ENCODE measurements around the gene PYGM.

The PYGM gene

GRCh38 chr11:64759131-64759721 is 548 bp downstream of the PYGM start:
- Histone ChIP-seq H3K27ac (replicated peaks) (no peak overlapping the region), H3K4me3 (replicated peaks; ENCODE audit: insufficient read depth, low read length) (no peak overlapping the region)
- no peak for TF ChIP-seq GABPA (IDR thresholded peaks at IDR 0.05; ENCODE audit: low read depth)
- TF ChIP-seq REST (IDR thresholded peaks at IDR 0.05; ENCODE audit: insufficient replicate concordance, low read depth): no peak
- no peak for TF ChIP-seq SPI1 (IDR thresholded peaks at IDR 0.05; ENCODE audit: borderline replicate concordance, low read depth)
- no peak for TF ChIP-seq CTCF (IDR thresholded peaks at IDR 0.05; ENCODE audit: insufficient read depth, low read length)
- TF ChIP-seq POLR2AphosphoS5 (IDR thresholded peaks at IDR 0.05; ENCODE audit: low read depth): no peak; the same call in 1 of the 2 replicates

GRCh38 chr11:64758330-64759079 is 1.3 kb downstream of the PYGM start:
- DNase-seq (ENCODE audit: low read depth in 1 of 2, low spot score in 1 of 2): no peak
- H3K4me3 ChIP-seq (replicated peaks; ENCODE audit: insufficient read depth, low read length): no peak overlapping the region
- no peaks in the 10 kb centered on the region for H3K27me3 ChIP-seq (ENCODE audit: insufficient read depth, poor library complexity, severe bottlenecking)
- TF ChIP-seq SPI1 (IDR thresholded peaks at IDR 0.05; ENCODE audit: borderline replicate concordance, low read depth) (no peak), CTCF (IDR thresholded peaks at IDR 0.05; ENCODE audit: insufficient read depth, low read length) (no peak), REST (IDR thresholded peaks at IDR 0.05; ENCODE audit: insufficient replicate concordance, low read depth) (no peak), POLR2AphosphoS5 (IDR thresholded peaks at IDR 0.05; ENCODE audit: low read depth) (no peak), GABPA (IDR thresholded peaks at IDR 0.05; ENCODE audit: low read depth) (no peak)
- no peak overlapping the region for H3K27ac ChIP-seq (replicated peaks)

More at GRCh38 chr11:64759131-64759721, 548 bp downstream of the PYGM start:
- DNase-seq (ENCODE audit: low read depth in 1 of 2, low spot score in 1 of 2): no peak
- H3K27me3 ChIP-seq (ENCODE audit: insufficient read depth, poor library complexity, severe bottlenecking): no peaks in the 10 kb centered on the region

- H3K27ac ChIP-seq (replicated peaks): no peak overlapping the region
- no peaks in the 10 kb centered on the region for H3K27me3 ChIP-seq (ENCODE audit: insufficient read depth, poor library complexity, severe bottlenecking)
- no peak for TF ChIP-seq CTCF (IDR thresholded peaks at IDR 0.05; ENCODE audit: insufficient read depth, low read length)
- no peak for TF ChIP-seq SPI1 (IDR thresholded peaks at IDR 0.05; ENCODE audit: borderline replicate concordance, low read depth)
- no peak for TF ChIP-seq REST (IDR thresholded peaks at IDR 0.05; ENCODE audit: insufficient replicate concordance, low read depth)
- no peak for TF ChIP-seq GABPA (IDR thresholded peaks at IDR 0.05; ENCODE audit: low read depth)
- no peak for TF ChIP-seq POLR2AphosphoS5 (IDR thresholded peaks at IDR 0.05; ENCODE audit: low read depth)
- no peak for DNase-seq (ENCODE audit: low read depth in 1 of 2, low spot score in 1 of 2)
- no peak overlapping the region for H3K4me3 ChIP-seq (replicated peaks; ENCODE audit: insufficient read depth, low read length)
Observed at GRCh38 chr11:64757549-64758329, 2.0 kb downstream of the PYGM start.

Data from HL-60 (cell line).